ENCODE results near the gene RXRG.

The RXRG gene

GRCh38 chr1:165352442-165353293 is 92.3 kb downstream of the RXRG start:
- H3K36me3 ChIP-seq (ENCODE audit: insufficient read depth) = no peaks in the 10 kb centered on the region
- no peak for TF ChIP-seq CTCF (conservative IDR thresholded peaks at IDR 0.05; ENCODE audit: low read depth, low read length)
- H3K27ac ChIP-seq = no peak overlapping the region
- H3K4me2 ChIP-seq = no peak overlapping the region
- H2AFZ ChIP-seq (ENCODE audit: low read depth) = no peak overlapping the region
- H3K27me3 ChIP-seq (ENCODE audit: insufficient read depth, low read depth) = no peaks in the 10 kb centered on the region
- H3K79me2 ChIP-seq (ENCODE audit: insufficient read depth, low read depth) = no peaks in the 10 kb centered on the region
- H3K4me1 ChIP-seq (ENCODE audit: low read depth, poor library complexity, severe bottlenecking) = no peaks in the 10 kb centered on the region
- no peak overlapping the region for H3K4me3 ChIP-seq (IDR thresholded peaks at IDR 0.05; ENCODE audit: insufficient read depth, low read depth, low read length)
- H3K9ac ChIP-seq = no peak overlapping the region
- H4K20me1 ChIP-seq (ENCODE audit: insufficient read depth) = no peaks in the 10 kb centered on the region

DNA sequence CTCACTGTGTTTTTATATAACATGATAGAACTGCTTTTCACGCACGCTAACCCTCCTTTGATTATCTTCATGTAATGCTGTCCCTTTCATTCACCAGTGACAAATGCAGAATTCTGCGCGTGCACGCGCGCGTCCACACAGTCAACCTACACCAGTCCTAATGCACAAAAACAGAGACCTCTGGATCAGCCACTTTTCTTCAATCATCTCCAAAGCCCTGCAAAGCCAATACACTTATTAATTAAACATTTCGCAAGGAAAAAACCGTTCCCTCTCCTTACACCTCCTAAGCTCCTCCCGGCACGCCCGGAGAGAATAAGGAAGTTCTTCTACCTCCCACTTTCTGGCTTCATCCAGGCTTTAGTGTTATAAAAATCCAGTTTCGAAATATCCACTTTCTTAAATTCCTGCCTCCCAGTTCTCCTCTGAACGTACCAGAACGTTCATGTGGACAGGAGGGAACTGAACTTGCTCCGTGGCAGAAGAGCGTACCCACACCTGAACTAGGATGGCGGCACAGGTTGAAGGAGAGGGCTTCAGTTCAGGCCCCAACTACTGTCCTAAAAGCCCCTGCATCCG is 93.0 kb downstream of the RXRG start:
- H3K4me2 ChIP-seq = no peak overlapping the region
- no peak for TF ChIP-seq CTCF (conservative IDR thresholded peaks at IDR 0.05; ENCODE audit: low read depth, low read length)
- H4K20me1 ChIP-seq (ENCODE audit: insufficient read depth) = no peaks in the 10 kb centered on the region
- no peaks in the 10 kb centered on the region for H3K79me2 ChIP-seq (ENCODE audit: insufficient read depth, low read depth)
- no peaks in the 10 kb centered on the region for H3K36me3 ChIP-seq (ENCODE audit: insufficient read depth)
- H3K9ac ChIP-seq = no peak overlapping the region
- no peak overlapping the region for H3K27ac ChIP-seq
- H3K4me1 ChIP-seq (ENCODE audit: low read depth, poor library complexity, severe bottlenecking) = no peaks in the 10 kb centered on the region
- no peak overlapping the region for H2AFZ ChIP-seq (ENCODE audit: low read depth)
- no peak overlapping the region for H3K4me3 ChIP-seq (IDR thresholded peaks at IDR 0.05; ENCODE audit: insufficient read depth, low read depth, low read length)
- H3K27me3 ChIP-seq (ENCODE audit: insufficient read depth, low read depth) = no peaks in the 10 kb centered on the region

Measured in KMS-11 (cell line).